Prostate gland (tissue), 2 donors: Measurements from ENCODE around the gene CEP78.
"Not testable (repeated sequence)": the region's sequence is repeated elsewhere in the genome, so short reads cannot be mapped to it uniquely, and the experiment has no call there.

Experiments
- POLR2A ChIP-seq: fragments of 450-650 bp; IDR thresholded peaks from one replicate; pipeline ENCODE4 v1.6.1; 2016; ENCODE audit warnings: antibody characterized with exemption, mild to moderate bottlenecking
- POLR2AphosphoS5 ChIP-seq: sonication (generic); formaldehyde crosslinking; IDR thresholded peaks from one replicate; pipeline ENCODE4 v1.6.1; 2017; ENCODE audit warnings: antibody characterized with exemption
- TF ChIP-seq, protein P1 (sequence below), 4 experiments: fragments of 200-600 bp in 2 of 4; fragments of 450-650 bp in 2 of 4; sonication (generic) in 2 of 4; IDR thresholded peaks; 1 replicate in 3 of 4; 2 replicates in 1 of 4; pipeline ENCODE4 v1.5.1; 2016 to 2019; ENCODE audit warnings: antibody characterized with exemption in 4 of 4, mild to moderate bottlenecking in 2 of 4, moderate library complexity in 2 of 4

GRCh38 chr9:78221841-78222240, 14.0 kb upstream of the CEP78 start:
- TF ChIP-seq, protein P1, sequence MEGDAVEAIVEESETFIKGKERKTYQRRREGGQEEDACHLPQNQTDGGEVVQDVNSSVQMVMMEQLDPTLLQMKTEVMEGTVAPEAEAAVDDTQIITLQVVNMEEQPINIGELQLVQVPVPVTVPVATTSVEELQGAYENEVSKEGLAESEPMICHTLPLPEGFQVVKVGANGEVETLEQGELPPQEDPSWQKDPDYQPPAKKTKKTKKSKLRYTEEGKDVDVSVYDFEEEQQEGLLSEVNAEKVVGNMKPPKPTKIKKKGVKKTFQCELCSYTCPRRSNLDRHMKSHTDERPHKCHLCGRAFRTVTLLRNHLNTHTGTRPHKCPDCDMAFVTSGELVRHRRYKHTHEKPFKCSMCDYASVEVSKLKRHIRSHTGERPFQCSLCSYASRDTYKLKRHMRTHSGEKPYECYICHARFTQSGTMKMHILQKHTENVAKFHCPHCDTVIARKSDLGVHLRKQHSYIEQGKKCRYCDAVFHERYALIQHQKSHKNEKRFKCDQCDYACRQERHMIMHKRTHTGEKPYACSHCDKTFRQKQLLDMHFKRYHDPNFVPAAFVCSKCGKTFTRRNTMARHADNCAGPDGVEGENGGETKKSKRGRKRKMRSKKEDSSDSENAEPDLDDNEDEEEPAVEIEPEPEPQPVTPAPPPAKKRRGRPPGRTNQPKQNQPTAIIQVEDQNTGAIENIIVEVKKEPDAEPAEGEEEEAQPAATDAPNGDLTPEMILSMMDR (IDR thresholded peaks at IDR 0.05) = not testable (repeated sequence)
- TF ChIP-seq POLR2A, POLR2AphosphoS5: not testable (repeated sequence)
